Spleen (tissue), 11 donors: Measurements from ENCODE around the gene NFIA. TPM values are rescaled to one million over a fixed set of nuclear protein-coding genes. Genes with fewer than 3 reads are reported as not detected.

Source experiments
- DNase-seq: peaks from one replicate; pipeline ENCODE4 v3.0.0-alpha.2; 2020
- H3K27ac ChIP-seq, 8 donors: fragments of 200-600 bp; sonication (generic) in 7 of 8; 1 replicate in 4 of 8; 2 replicates in 4 of 8; pipeline versions ENCODE4 v1.5.0 to v1.8.0; 2016 to 2021; ENCODE audit warnings: inconsistent platforms in 4 of 8, mild to moderate bottlenecking in 4 of 8, moderate library complexity in 1 of 8
- H3K27me3 ChIP-seq, 7 donors: fragments of 200-600 bp; sonication (generic) in 6 of 7; replicated peaks in 1 of 7; 1 replicate in 4 of 7; 2 replicates in 3 of 7; pipeline versions ENCODE4 v1.5.0 to v1.8.0; 2016 to 2021; ENCODE audit warnings: inconsistent platforms in 3 of 7, mild to moderate bottlenecking in 1 of 7
- H3K36me3 ChIP-seq, 6 donors: fragments of 200-600 bp; sonication (generic) in 5 of 6; 1 replicate in 4 of 6; 2 replicates in 2 of 6; pipeline versions ENCODE4 v1.5.0 to v1.8.0; 2016 to 2021; ENCODE audit warnings: inconsistent platforms in 2 of 6
- H3K4me1 ChIP-seq, 6 donors: fragments of 200-600 bp; sonication (generic) in 5 of 6; 1 replicate in 3 of 6; 2 replicates in 3 of 6; pipeline versions ENCODE4 v1.5.0 to v1.8.0; 2016 to 2021; ENCODE audit warnings: inconsistent platforms in 3 of 6
- H3K4me3 ChIP-seq, 8 donors: fragments of 200-600 bp; sonication (generic) in 7 of 8; 1 replicate in 4 of 8; 2 replicates in 4 of 8; pipeline versions ENCODE4 v1.5.0 to v1.8.0; 2016 to 2021; ENCODE audit warnings: inconsistent platforms in 4 of 8, mild to moderate bottlenecking in 4 of 8, moderate library complexity in 2 of 8
- H3K9me3 ChIP-seq, 8 donors: fragments of 200-600 bp; sonication (generic) in 7 of 8; 1 replicate in 4 of 8; 2 replicates in 4 of 8; pipeline versions ENCODE4 v1.5.0 to v1.8.0; 2016 to 2021; ENCODE audit warnings: inconsistent platforms in 4 of 8
- POLR2A ChIP-seq, 3 donors: fragments of 450-650 bp; IDR thresholded peaks; one replicate each; pipeline ENCODE4 v1.5.1; 2017; ENCODE audit warnings: antibody characterized with exemption in 3 of 3, mild to moderate bottlenecking in 1 of 3
- POLR2AphosphoS5 ChIP-seq, 3 donors: sonication (generic); formaldehyde crosslinking; IDR thresholded peaks; one replicate each; pipeline ENCODE4 v1.5.1; 2017; ENCODE audit warnings: antibody characterized with exemption in 3 of 3
- WGBS, 5 donors: extraction: QIAGEN DNeasy Blood & Tissue Kit in 3 of 5; methylation state at CpG; one replicate each; pipeline versions ENCODE4 v1.1.5 to v1.1.7; 2013 to 2018; 5-methylcytosine and 5-hydroxymethylcytosine counted together
- intact Hi-C: fragments of 100-400 bp; cut with DNase I; formaldehyde crosslinking; loops from one replicate; pipeline ENCODE4 v1.15.0; 2023; ENCODE audit warnings: low total_unique reads
- polyA plus RNA-seq, 3 donors: library from polyadenylated mRNA; stranded (reverse); fragments of 200-250 nt; gene quantifications; one replicate each; pipeline ENCODE4 v1.2.1, GENCODE V29; 2013
- total RNA-seq, 7 donors: library from RNA; depleted of rRNA in 3 of 7; stranded (reverse); fragments of >200 nt in 3 of 7; fragmentation: NEBNext Ultra II Directional in 4 of 7; extraction: Animal tissue kit (Norgen Biotek cat#: 25700) in 4 of 7; gene quantifications; one replicate each; pipeline versions ENCODE4 v1.1.0 to v1.2.1, GENCODE V29; 2016 to 2021
- TF ChIP-seq, protein P1 (sequence below), 11 experiments: fragments of 200-600 bp in 7 of 11; fragments of 450-650 bp in 4 of 11; sonication (generic) in 4 of 11; IDR thresholded peaks in 8 of 11; conservative IDR thresholded peaks in 3 of 11; 1 replicate in 7 of 11; 2 replicates in 4 of 11; pipeline versions ENCODE4 v1.4.0 to v1.8.0; 2016 to 2021; ENCODE audit warnings: antibody characterized with exemption in 11 of 11, inconsistent platforms in 4 of 11, mild to moderate bottlenecking in 1 of 11
- donor health status: healthy with polysubstance abuse.
- donor health status: DM: no; HTN: no; CAD: no; lungs with moderate emphysema.
- donor health status: DM: no; HTN: no; CAD: no.
- donor health status: Bipolar disorder and iron deficiency.
- donor health status: healthy.
- donor health status: DM: no; HTN: no; CAD: no.
- donor health status: DM: yes; HTN: yes; CAD: no.

Gene NFIA
- total and polyA plus RNA-seq, 10 donors: 3.1 to 76.8 (median 35.5) TPM

DNA sequence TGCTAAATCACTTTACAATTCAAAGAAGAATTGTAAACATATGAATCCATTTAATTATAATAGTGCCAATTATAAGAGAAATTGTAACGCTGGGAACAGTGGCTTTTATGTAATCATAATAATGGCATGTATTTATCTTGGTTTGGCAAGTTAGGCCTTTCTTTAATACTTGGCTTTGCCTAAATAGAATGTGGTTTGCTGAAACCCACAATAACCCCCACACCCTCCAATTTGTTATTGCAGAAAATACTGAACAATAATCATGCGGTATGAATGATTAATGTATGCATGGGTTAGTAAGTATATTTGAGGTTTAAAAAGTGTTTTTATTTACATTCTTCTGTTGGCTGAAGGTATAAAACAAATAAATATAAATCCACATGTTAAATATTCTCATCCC lies 138.2 kb downstream of the NFIA start:
- H3K9me3 ChIP-seq: no peaks in the 10 kb centered on the region
- H3K4me1 ChIP-seq: peaks cover 0 to 9% (median 0%) of the 10 kb centered on the region in 6 donors
- TF ChIP-seq POLR2A (IDR thresholded peaks at IDR 0.05) (no peak), POLR2AphosphoS5 (IDR thresholded peaks at IDR 0.05) (no peak)
- TF ChIP-seq, protein P1, sequence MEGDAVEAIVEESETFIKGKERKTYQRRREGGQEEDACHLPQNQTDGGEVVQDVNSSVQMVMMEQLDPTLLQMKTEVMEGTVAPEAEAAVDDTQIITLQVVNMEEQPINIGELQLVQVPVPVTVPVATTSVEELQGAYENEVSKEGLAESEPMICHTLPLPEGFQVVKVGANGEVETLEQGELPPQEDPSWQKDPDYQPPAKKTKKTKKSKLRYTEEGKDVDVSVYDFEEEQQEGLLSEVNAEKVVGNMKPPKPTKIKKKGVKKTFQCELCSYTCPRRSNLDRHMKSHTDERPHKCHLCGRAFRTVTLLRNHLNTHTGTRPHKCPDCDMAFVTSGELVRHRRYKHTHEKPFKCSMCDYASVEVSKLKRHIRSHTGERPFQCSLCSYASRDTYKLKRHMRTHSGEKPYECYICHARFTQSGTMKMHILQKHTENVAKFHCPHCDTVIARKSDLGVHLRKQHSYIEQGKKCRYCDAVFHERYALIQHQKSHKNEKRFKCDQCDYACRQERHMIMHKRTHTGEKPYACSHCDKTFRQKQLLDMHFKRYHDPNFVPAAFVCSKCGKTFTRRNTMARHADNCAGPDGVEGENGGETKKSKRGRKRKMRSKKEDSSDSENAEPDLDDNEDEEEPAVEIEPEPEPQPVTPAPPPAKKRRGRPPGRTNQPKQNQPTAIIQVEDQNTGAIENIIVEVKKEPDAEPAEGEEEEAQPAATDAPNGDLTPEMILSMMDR (IDR thresholded peaks at IDR 0.05 in 8 of 11, conservative IDR thresholded peaks at IDR 0.05 in 3 of 11): no peak
- H3K4me3 ChIP-seq: no peak overlapping the region
- 84 to 93% (median 91%) methylated on average over 2 of the region's 2 CpGs for WGBS, 5 donors
- H3K27me3 ChIP-seq: no peaks in the 10 kb centered on the region
- DNase-seq: no peak
- no peaks in the 10 kb centered on the region for H3K36me3 ChIP-seq
- no peak overlapping the region for H3K27ac ChIP-seq
- intact Hi-C loops: no loop called here

DNA sequence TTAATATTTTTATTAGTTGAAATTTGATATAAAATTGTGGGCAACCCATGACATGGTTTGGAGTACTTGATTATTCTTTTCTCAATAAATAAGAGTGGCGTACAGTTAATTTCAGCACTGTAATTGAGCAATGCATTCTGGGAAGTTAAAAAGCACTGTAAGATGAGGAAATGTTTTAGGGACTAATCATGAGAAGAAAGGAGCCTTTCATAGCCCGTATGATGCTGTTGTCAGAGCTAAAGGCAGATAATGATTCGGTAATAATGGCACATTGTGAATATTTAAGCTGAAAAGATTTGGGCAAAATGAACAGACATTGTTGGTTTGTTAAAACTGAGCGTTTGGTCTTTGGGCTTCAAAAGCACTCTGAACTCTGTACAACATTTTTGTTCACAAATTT lies 139.3 kb downstream of the NFIA start:
- no peaks in the 10 kb centered on the region for H3K27me3 ChIP-seq
- no peaks in the 10 kb centered on the region for H3K36me3 ChIP-seq
- no peak for DNase-seq
- intact Hi-C loops: no loop called here
- H3K9me3 ChIP-seq: no peaks in the 10 kb centered on the region
- H3K4me1 ChIP-seq: peaks cover 0 to 10% (median 0%) of the 10 kb centered on the region in 6 donors
- TF ChIP-seq, protein P1 (IDR thresholded peaks at IDR 0.05 in 8 of 11, conservative IDR thresholded peaks at IDR 0.05 in 3 of 11): no peak
- TF ChIP-seq POLR2AphosphoS5 (IDR thresholded peaks at IDR 0.05): no peak
- TF ChIP-seq POLR2A (IDR thresholded peaks at IDR 0.05): no peak
- 73 to 92% (median 81%) methylated on average over 4 of the region's 4 CpGs for WGBS, 5 donors
- no peak overlapping the region for H3K27ac ChIP-seq
- H3K4me3 ChIP-seq: no peak overlapping the region

DNA sequence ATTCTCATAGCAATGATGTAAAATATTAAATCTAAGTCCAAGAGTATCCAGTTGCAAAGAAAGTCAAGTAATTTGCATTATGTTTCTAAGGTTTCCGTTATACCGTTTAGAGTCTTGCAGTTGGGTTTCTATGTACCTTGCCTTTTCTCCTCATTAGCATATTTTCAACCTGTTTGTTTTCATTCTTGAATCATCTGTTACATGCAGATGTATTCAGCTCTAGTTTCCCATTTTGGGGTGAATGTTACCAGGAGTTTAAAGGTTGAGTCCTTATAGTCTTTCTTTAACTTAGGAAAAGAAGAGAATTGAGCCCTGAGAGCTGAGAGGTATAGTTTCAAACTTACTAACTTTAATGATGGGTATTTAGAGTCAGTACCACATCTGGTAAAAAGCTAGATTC lies 139.9 kb downstream of the NFIA start:
- DNase-seq: no peak
- Histone ChIP-seq H3K4me1 (peaks cover 0 to 16% (median 0%) of the 10 kb centered on the region in 6 donors), H3K4me3 (no peak overlapping the region), H3K36me3 (no peaks in the 10 kb centered on the region), H3K9me3 (no peaks in the 10 kb centered on the region), H3K27me3 (no peaks in the 10 kb centered on the region), H3K27ac (no peak overlapping the region)
- WGBS, 5 donors: 90 to 98% (median 92%) methylated on average over 2 of the region's 2 CpGs
- intact Hi-C loops: no loop called here
- TF ChIP-seq, protein P1 (IDR thresholded peaks at IDR 0.05 in 8 of 11, conservative IDR thresholded peaks at IDR 0.05 in 3 of 11): no peak
- no peak for TF ChIP-seq POLR2A (IDR thresholded peaks at IDR 0.05)

DNA sequence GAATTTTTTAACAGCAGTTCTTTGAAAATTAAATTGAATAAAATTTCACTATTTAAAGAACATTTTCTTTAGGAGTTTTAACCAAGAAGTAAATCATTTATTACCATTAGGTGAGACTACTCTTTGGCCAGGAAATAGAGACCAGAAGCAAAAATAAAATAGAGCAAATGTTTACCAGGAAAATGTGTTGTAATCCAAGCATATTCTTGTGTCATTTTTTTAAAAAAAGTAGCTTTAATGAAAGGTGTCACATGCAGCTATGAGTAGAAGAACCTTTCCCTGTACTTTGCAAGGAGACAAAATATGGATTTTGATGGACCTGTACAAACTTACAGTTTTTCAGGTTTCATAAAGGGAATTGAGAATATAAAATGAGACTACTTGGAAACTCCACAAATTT lies 140.8 kb downstream of the NFIA start:
- intact Hi-C loops: no loop called here
- H3K27ac ChIP-seq: no peak overlapping the region
- H3K9me3 ChIP-seq: no peaks in the 10 kb centered on the region
- peaks cover 0 to 17% (median 0%) of the 10 kb centered on the region in 6 donors for H3K4me1 ChIP-seq
- no peaks in the 10 kb centered on the region for H3K27me3 ChIP-seq
- TF ChIP-seq, protein P1 (IDR thresholded peaks at IDR 0.05 in 8 of 11, conservative IDR thresholded peaks at IDR 0.05 in 3 of 11): no peak
- no peak for TF ChIP-seq POLR2A (IDR thresholded peaks at IDR 0.05)
- TF ChIP-seq POLR2AphosphoS5 (IDR thresholded peaks at IDR 0.05): no peak
- H3K4me3 ChIP-seq: no peak overlapping the region
- H3K36me3 ChIP-seq: no peaks in the 10 kb centered on the region
- DNase-seq: no peak
